ENCODE data around the gene ABI1. TPM values are rescaled to one million over a fixed set of nuclear protein-coding genes. Genes with fewer than 3 reads are reported as not detected.
A peak's percentile ranks its signal among the peaks of the same experiment; 100 is the strongest.

ABI1 gene
- total and polyA plus RNA-seq, 2 of the 13 experiments (the other 11 are each of a cell fraction or from before 2014, with no cell fraction given): 20.9 to 22.9 TPM

GRCh38 chr10:26697163-26697921 is 163.4 kb downstream of the ABI1 start, which contains the start of gene PDSS1 (continued):
- TF ChIP-seq AHDC1 (CRISPR knock-in tag; IDR thresholded peaks at IDR 0.05; ENCODE audit: borderline replicate concordance) (no peak), ATRX (CRISPR knock-in tag; IDR thresholded peaks at IDR 0.05; ENCODE audit: borderline replicate concordance) (no peak), SOX13 (IDR thresholded peaks at IDR 0.05) (no peak), SOX13 (CRISPR knock-in tag; conservative IDR thresholded peaks at IDR 0.05 in 1 of 2, IDR thresholded peaks at IDR 0.05 in 1 of 2) (no peak), ZFP82 (CRISPR knock-in tag; IDR thresholded peaks at IDR 0.05; ENCODE audit: borderline replicate concordance) (peak; percentile 25; the same call in 1 of the 2 replicates), ZSCAN29 (CRISPR knock-in tag; conservative IDR thresholded peaks at IDR 0.05) (no peak), HMGA1 (CRISPR knock-in tag; conservative IDR thresholded peaks at IDR 0.05) (no peak), ZZZ3 (CRISPR knock-in tag; IDR thresholded peaks at IDR 0.05; ENCODE audit: borderline replicate concordance) (no peak; the same call in 1 of the 2 replicates), GLMP (CRISPR knock-in tag; IDR thresholded peaks at IDR 0.05; ENCODE audit: borderline replicate concordance) (no peak), ZNF274 (CRISPR knock-in tag; IDR thresholded peaks at IDR 0.05) (no peak), SYNCRIP (IDR thresholded peaks at IDR 0.05; ENCODE audit: insufficient read depth, low read depth, low read length) (no peak), ZNF383 (CRISPR knock-in tag; IDR thresholded peaks at IDR 0.05; ENCODE audit: borderline replicate concordance) (no peak), FOXA1 (IDR thresholded peaks at IDR 0.05) (no peak), FOXA1 (CRISPR knock-in tag; IDR thresholded peaks at IDR 0.05) (no peak), YEATS4 (CRISPR knock-in tag; IDR thresholded peaks at IDR 0.05; ENCODE audit: borderline replicate concordance) (peak; percentile 61), PCBP1 (IDR thresholded peaks at IDR 0.05; ENCODE audit: borderline replicate concordance, low read depth, low read length) (no peak), RCOR2 (CRISPR knock-in tag; IDR thresholded peaks at IDR 0.05) (no peak), ZBTB2 (CRISPR knock-in tag; IDR thresholded peaks at IDR 0.05; ENCODE audit: low read depth) (0 out of 2 replicates have a peak, but pooled peaks have one; percentile 63), ARNT (IDR thresholded peaks at IDR 0.05) (no peak), ZNF503 (CRISPR knock-in tag; IDR thresholded peaks at IDR 0.05) (no peak)
